ENCODE measurements around the gene SGCB.

- TF ChIP-seq, protein P1, sequence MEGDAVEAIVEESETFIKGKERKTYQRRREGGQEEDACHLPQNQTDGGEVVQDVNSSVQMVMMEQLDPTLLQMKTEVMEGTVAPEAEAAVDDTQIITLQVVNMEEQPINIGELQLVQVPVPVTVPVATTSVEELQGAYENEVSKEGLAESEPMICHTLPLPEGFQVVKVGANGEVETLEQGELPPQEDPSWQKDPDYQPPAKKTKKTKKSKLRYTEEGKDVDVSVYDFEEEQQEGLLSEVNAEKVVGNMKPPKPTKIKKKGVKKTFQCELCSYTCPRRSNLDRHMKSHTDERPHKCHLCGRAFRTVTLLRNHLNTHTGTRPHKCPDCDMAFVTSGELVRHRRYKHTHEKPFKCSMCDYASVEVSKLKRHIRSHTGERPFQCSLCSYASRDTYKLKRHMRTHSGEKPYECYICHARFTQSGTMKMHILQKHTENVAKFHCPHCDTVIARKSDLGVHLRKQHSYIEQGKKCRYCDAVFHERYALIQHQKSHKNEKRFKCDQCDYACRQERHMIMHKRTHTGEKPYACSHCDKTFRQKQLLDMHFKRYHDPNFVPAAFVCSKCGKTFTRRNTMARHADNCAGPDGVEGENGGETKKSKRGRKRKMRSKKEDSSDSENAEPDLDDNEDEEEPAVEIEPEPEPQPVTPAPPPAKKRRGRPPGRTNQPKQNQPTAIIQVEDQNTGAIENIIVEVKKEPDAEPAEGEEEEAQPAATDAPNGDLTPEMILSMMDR (IDR thresholded peaks at IDR 0.05): no peak
- TF ChIP-seq POLR2A (IDR thresholded peaks at IDR 0.05): no peak
Observed at GRCh38 chr4:52076731-52077130, 38.6 kb upstream of the SGCB start.
